ENCODE results near the gene TAOK3. TPM values are rescaled to one million over a fixed set of nuclear protein-coding genes. Genes with fewer than 3 reads are reported as not detected.
"Not testable (repeated sequence)": the region's sequence is repeated elsewhere in the genome, so short reads cannot be mapped to it uniquely, and the experiment has no call there.

TAOK3 gene
- total RNA-seq, 1 experiment from 2014 or later: 10.6 TPM

- DNase-seq (ENCODE audit: low read depth): no peak
Measured at GRCh38 chr12:118144499-118144898, 228.2 kb downstream of the TAOK3 start.

GRCh38 chr12:118140825-118141224 lies 231.9 kb downstream of the TAOK3 start:
- DNase-seq (ENCODE audit: low read depth): no peak

GRCh38 chr12:118137148-118137678 lies 235.5 kb downstream of the TAOK3 start:
- no peak for DNase-seq (ENCODE audit: low read depth)

- peak; percentile 8 for DNase-seq (ENCODE audit: low read depth)
Measured at GRCh38 chr12:118136559-118137003, 236.1 kb downstream of the TAOK3 start.

- peak; percentile 88 for DNase-seq (ENCODE audit: low read depth)
Measured at GRCh38 chr12:118135788-118136558, 236.7 kb downstream of the TAOK3 start, which contains the start of gene PEBP1. PEBP1 (plus strand) TSS chr12:118136124; CDS start chr12:118136210, 86 bp downstream.

GRCh38 chr12:118129436-118129835 lies 243.3 kb downstream of the TAOK3 start:
- not testable (repeated sequence) for DNase-seq (ENCODE audit: low read depth)

- no peak for DNase-seq (ENCODE audit: low read depth)
Measured at GRCh38 chr12:118127867-118128266, 244.8 kb downstream of the TAOK3 start.

GRCh38 chr12:118126119-118126757 lies 246.5 kb downstream of the TAOK3 start:
- no peak for DNase-seq (ENCODE audit: low read depth)

- DNase-seq (ENCODE audit: low read depth): no peak
Measured at GRCh38 chr12:118125743-118126118, 247.0 kb downstream of the TAOK3 start.

GRCh38 chr12:118124333-118124874 lies 248.3 kb downstream of the TAOK3 start:
- DNase-seq (ENCODE audit: low read depth): no peak

GRCh38 chr12:118122264-118122663 lies 250.4 kb downstream of the TAOK3 start:
- no peak for DNase-seq (ENCODE audit: low read depth)

- DNase-seq (ENCODE audit: low read depth): peak; percentile 57
Measured at GRCh38 chr12:118120579-118121363, 251.9 kb downstream of the TAOK3 start.

GRCh38 chr12:118119449-118119879 lies 253.2 kb downstream of the TAOK3 start:
- no peak for DNase-seq (ENCODE audit: low read depth)

- no peak for DNase-seq (ENCODE audit: low read depth)
Measured at GRCh38 chr12:118109088-118109487, 263.6 kb downstream of the TAOK3 start.

- no peak for DNase-seq (ENCODE audit: low read depth)
Measured at GRCh38 chr12:118107694-118108093, 265.0 kb downstream of the TAOK3 start.

- no peak for DNase-seq (ENCODE audit: low read depth)
Measured at GRCh38 chr12:118107011-118107410, 265.7 kb downstream of the TAOK3 start.

GRCh38 chr12:118103601-118104382 lies 268.9 kb downstream of the TAOK3 start, which contains the start of gene VSIG10:
VSIG10 (minus strand) TSS chr12:118104011; CDS start chr12:118103671, 340 bp downstream.
- DNase-seq (ENCODE audit: low read depth): peak; percentile 79

- DNase-seq (ENCODE audit: low read depth): peak; percentile 30
Measured at GRCh38 chr12:118103201-118103600, 269.5 kb downstream of the TAOK3 start.

GRCh38 chr12:118102609-118103008 lies 270.1 kb downstream of the TAOK3 start:
- DNase-seq (ENCODE audit: low read depth): no peak

GRCh38 chr12:118102070-118102469 lies 270.6 kb downstream of the TAOK3 start:
- DNase-seq (ENCODE audit: low read depth): peak; percentile 43

Data from HT1080 (cell line).